GM12878 (cell line): Measurements from ENCODE around the gene IFIT5. TPM values are rescaled to one million over a fixed set of nuclear protein-coding genes. Genes with fewer than 3 reads are reported as not detected.

Experiments
- ATAC-seq: fragments of 200-7000 bp; cut with Tn5 transposase; 3 replicates; pipeline ENCODE4 v1.9.1; 2020; ENCODE audit warnings: mild to moderate bottlenecking, moderate library complexity
- BruUV-seq: library from RNA; stranded (reverse); fragments of 400-500 nt; replicated peaks from 2 replicates; lab custom pipeline; 2021; lab: Mats Ljungman, UMichigan
- CTCF ChIA-PET: fragments of 300-600 bp; sonication (Branson Sonifier 250); formaldehyde crosslinking; extraction: SDS; loops from one replicate; lab custom pipeline; 2021; ENCODE audit warnings: inconsistent platforms; lab: Yijun Ruan, JAX
- POLR2A ChIA-PET: fragments of 350-600 bp; formaldehyde crosslinking; extraction: SDS; loops from one replicate; lab custom pipeline; 2021; ENCODE audit warnings: inconsistent platforms; lab: Charles Lee
- RAD21 ChIA-PET: fragments of 300-600 bp; sonication (Branson Sonifier 250); formaldehyde crosslinking; loops from one replicate; lab custom pipeline; 2023; ENCODE audit warnings: antibody characterized with exemption; ENCODE audit not compliant: unreplicated experiment; lab: Charles Lee
- SMC1A ChIA-PET: fragments of 300-600 bp; sonication (Branson Sonifier 250); formaldehyde crosslinking; loops from one replicate; lab custom pipeline; 2023; ENCODE audit not compliant: unreplicated experiment, uncharacterized antibody; lab: Charles Lee
- DNase-seq: peaks from one replicate; pipeline ENCODE4 v3.0.0-alpha.2; 2011; ENCODE audit warnings: low read depth, low spot score
- FAIRE-seq: peaks from 3 replicates; lab custom pipeline; 2011; peaks lifted over from hg19 to GRCh38; lab: Jason Lieb, UNC
- H2AFZ ChIP-seq: 2 replicates; pipeline ENCODE4 v1.6.0; 2011; ENCODE audit warnings: low read depth, low read length, control low read depth; ENCODE audit not compliant: control insufficient read depth
- H3K27ac ChIP-seq: 2 replicates; pipeline ENCODE4 v1.5.1; 2011; ENCODE audit warnings: control low read depth; ENCODE audit not compliant: control insufficient read depth, insufficient read depth
- H3K27me3 ChIP-seq, 2 experiments: replicated peaks in 1 of 2; 2 replicates each; pipeline versions ENCODE4 v1.6.0 to v1.6.1; 2011; ENCODE audit warnings: low read length in 1 of 2; ENCODE audit not compliant: control insufficient read depth in 2 of 2, insufficient read depth in 2 of 2
- H3K36me3 ChIP-seq, 2 experiments: 2 replicates each; pipeline ENCODE4 v1.5.1; 2011; ENCODE audit warnings: low read length in 1 of 2; ENCODE audit not compliant: control insufficient read depth in 2 of 2, insufficient read depth in 2 of 2
- H3K4me1 ChIP-seq: 2 replicates; pipeline ENCODE4 v1.6.1; 2011; ENCODE audit warnings: mild to moderate bottlenecking, low read length, moderate library complexity, mixed read lengths; ENCODE audit not compliant: control insufficient read depth, insufficient read depth
- H3K4me2 ChIP-seq: 2 replicates; pipeline ENCODE4 v1.6.0; 2011; ENCODE audit warnings: control low read depth; ENCODE audit not compliant: control insufficient read depth, insufficient read depth
- H3K4me3 ChIP-seq: fragments of 200-600 bp; sonication (generic); 2 replicates; pipeline ENCODE4 v1.5.1; 2016
- H3K79me2 ChIP-seq: 2 replicates; pipeline ENCODE4 v1.6.0; 2011; ENCODE audit warnings: low read length; ENCODE audit not compliant: control insufficient read depth, insufficient read depth
- H3K9ac ChIP-seq: 2 replicates; pipeline ENCODE4 v1.8.0; 2011; ENCODE audit warnings: low read length, control low read depth, mixed read lengths; ENCODE audit not compliant: control insufficient read depth, insufficient read depth
- H3K9me3 ChIP-seq: replicated peaks from 3 replicates; pipeline ENCODE4 v1.5.1; 2011; ENCODE audit warnings: mild to moderate bottlenecking, low read length; ENCODE audit not compliant: control insufficient read depth, insufficient read depth
- H4K20me1 ChIP-seq: 2 replicates; pipeline ENCODE4 v1.6.0; 2011; ENCODE audit not compliant: control insufficient read depth, insufficient read depth
- CREM ChIP-seq: IDR thresholded peaks from 2 replicates; pipeline ENCODE4 v1.6.1; 2014; ENCODE audit warnings: antibody characterized with exemption, low read depth
- E2F4 ChIP-seq: IDR thresholded peaks from 2 replicates; pipeline ENCODE4 v1.6.1; 2012; ENCODE audit warnings: low read depth, low read length, improper control_type of control experiment
- MEF2A ChIP-seq: IDR thresholded peaks from 2 replicates; pipeline ENCODE4 v1.6.1; 2011; ENCODE audit warnings: low read depth, mild to moderate bottlenecking, low read length, moderate library complexity; ENCODE audit not compliant: insufficient read depth
- MXI1 ChIP-seq: fragments of 150-350 bp; IDR thresholded peaks from 2 replicates; pipeline ENCODE4 v1.6.1; 2011; ENCODE audit warnings: low read depth, mild to moderate bottlenecking, inconsistent platforms, low read length, improper control_type of control experiment
- SIX5 ChIP-seq: IDR thresholded peaks from 2 replicates; pipeline ENCODE4 v1.6.1; 2011; ENCODE audit warnings: mild to moderate bottlenecking, low read depth, low read length, moderate library complexity; ENCODE audit not compliant: severe bottlenecking
- SPI1 ChIP-seq: IDR thresholded peaks from 2 replicates; pipeline ENCODE4 v1.6.1; 2011; ENCODE audit warnings: low read depth, mild to moderate bottlenecking, low read length, moderate library complexity, borderline replicate concordance; ENCODE audit not compliant: insufficient read depth
- SREBF2 ChIP-seq: IDR thresholded peaks from 2 replicates; pipeline ENCODE4 v1.6.1; 2012; ENCODE audit warnings: mild to moderate bottlenecking, low read length
- YY1 ChIP-seq: IDR thresholded peaks from 2 replicates; pipeline ENCODE4 v1.6.1; 2011; ENCODE audit warnings: low read depth, mild to moderate bottlenecking, low read length
- ZBTB33 ChIP-seq: fragments of 450-650 bp; IDR thresholded peaks from 2 replicates; pipeline ENCODE4 v1.6.1; 2017; ENCODE audit warnings: mild to moderate bottlenecking
- WGBS: methylation state at CpG from one replicate; pipeline ENCODE4 v1.1.6; 2016; ENCODE audit warnings: low lambda C conversion rate; ENCODE audit not compliant: insufficient replicate concordance, insufficient coverage; ENCODE audit errors: missing lambda C conversion rate; 5-methylcytosine and 5-hydroxymethylcytosine counted together
- in situ Hi-C: fragments of 300-500 bp; cut with MboI; formaldehyde crosslinking; loops from 9 replicates; pipeline ENCODE4 v1.14.3; 2018; ENCODE audit warnings: mixed read lengths
- intact Hi-C: fragments of 100-400 bp; cut with micrococcal nuclease; formaldehyde crosslinking; loops from one replicate; pipeline ENCODE4 v1.14.2; 2022; ENCODE audit not compliant: unreplicated experiment
- polyA plus RNA-seq, 11 experiments: library from polyadenylated mRNA; depleted of rRNA in 4 of 11; unstranded in 6 of 11; stranded (reverse) in 5 of 11; fragments of >200 nt; fragmentation: Nextera tagmentation in 4 of 11; fragmentation: Illumina TruSeq in 1 of 11; extraction: Ambion mirVana in 4 of 11; extraction: Trizol in 1 of 11; gene quantifications; 1 replicate in 1 of 11; 2 replicates in 10 of 11; pipeline versions ENCODE4 v1.2.1 to v1.2.3, GENCODE V29; 2011 to 2016; ENCODE audit warnings: inconsistent platforms in 2 of 11, missing spikeins in 2 of 11, low read depth in 1 of 11
- total RNA-seq, 4 experiments: library from RNA; depleted of rRNA in 3 of 4; stranded (reverse); fragments of >200 nt in 3 of 4; fragmentation: Illumina TruSeq in 1 of 4; extraction: Trizol in 1 of 4; gene quantifications; 2 replicates each; pipeline versions ENCODE4 v1.2.1 to v1.2.3, GENCODE V29; 2013 to 2021

IFIT5 gene
- total and polyA plus RNA-seq, 10 of the 15 experiments (the other 5 are each of a cell fraction or from before 2014, with no cell fraction given), result 5.9 to 17.0 (median 10.4) TPM

DNA sequence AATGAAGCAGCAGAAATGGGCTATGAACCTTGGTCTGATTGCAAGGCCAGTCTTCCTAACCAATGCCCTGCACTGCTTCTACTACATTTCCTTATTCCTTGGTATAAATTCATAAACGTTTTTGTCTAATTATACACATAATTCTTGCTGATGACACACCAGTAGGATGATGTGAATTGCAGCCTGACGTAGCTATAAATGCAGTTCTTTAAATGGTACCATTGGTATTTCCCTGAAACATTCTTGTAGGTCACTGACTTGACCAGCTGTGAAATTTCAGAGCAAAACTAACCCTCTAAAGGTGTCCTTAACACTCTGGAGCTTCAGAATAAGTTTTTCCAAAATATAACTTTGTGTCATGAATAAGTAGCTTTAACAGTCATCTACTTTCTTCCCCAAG is 50.8 kb downstream of the IFIT5 start:
- Histone ChIP-seq H3K4me3 (no peak overlapping the region), H3K27me3 (peaks cover 0 to 2% of the 10 kb centered on the region in 2 experiments; a peak in 1 of 4 replicates), H3K79me2 (no peaks in the 10 kb centered on the region), H4K20me1 (no peaks in the 10 kb centered on the region), H3K27ac (no peak overlapping the region), H2AFZ (no peak overlapping the region), H3K36me3 (no peaks in the 10 kb centered on the region), H3K9ac (no peak overlapping the region), H3K4me2 (no peak overlapping the region), H3K9me3 (no peaks in the 10 kb centered on the region), H3K4me1 (no peaks in the 10 kb centered on the region)
- in situ Hi-C loops, result no loop called here
- ATAC-seq (no peak), FAIRE-seq (no peak), DNase-seq (no peak)
- intact Hi-C loops, result no loop called here
- BruUV-seq, result no TSS peak
- CTCF ChIA-PET, result interaction anchor here (1.2 kb wide), 1 partner anchor 8 kb away, joined by 4 read pairs; no protein-coding TSS in a partner anchor
- SMC1A ChIA-PET, result no interaction called here
- POLR2A ChIA-PET, result no interaction called here
- RAD21 ChIA-PET, result interaction anchor here (1.4 kb wide), 2 partner anchors 96 to 99 kb away, joined by 3 read pairs; no protein-coding TSS in a partner anchor
- WGBS, result 0% methylated on average over 2 of the region's 2 CpGs
- TF ChIP-seq ZBTB33 (no peak), YY1 (no peak), SREBF2 (no peak), SIX5 (no peak), CREM (no peak), MXI1 (no peak), E2F4 (no peak), MEF2A (no peak), SPI1 (no peak)
